OCI-M2 (cell line): ENCODE results near the gene MIPEP.

Source experiments
- DNase-seq: peaks from one replicate; lab custom pipeline; 2025; ENCODE audit not compliant: unreplicated experiment; lab: John Stamatoyannopoulos, UW

Gene MIPEP

GRCh38 chr13:23811366-23812062 lies 77.7 kb downstream of the MIPEP start:
- DNase-seq = no peak

GRCh38 chr13:23810685-23811240 lies 78.4 kb downstream of the MIPEP start:
- no peak for DNase-seq

- DNase-seq = no peak
These were observed 80.4 kb downstream of the MIPEP start for GRCh38 chr13:23808803-23809202.

- DNase-seq = no peak
These were observed 82.2 kb downstream of the MIPEP start for GRCh38 chr13:23806874-23807526.

GRCh38 chr13:23805821-23806220 lies 83.4 kb downstream of the MIPEP start:
- no peak for DNase-seq

- DNase-seq = no peak
These were observed 84.1 kb downstream of the MIPEP start for GRCh38 chr13:23805122-23805521.

- DNase-seq = no peak
These were observed 85.0 kb downstream of the MIPEP start for GRCh38 chr13:23804166-23804565.

- DNase-seq = no peak
These were observed 88.1 kb downstream of the MIPEP start for GRCh38 chr13:23801141-23801540.

GRCh38 chr13:23799945-23800344 lies 89.3 kb downstream of the MIPEP start:
- DNase-seq = no peak

GRCh38 chr13:23797276-23797903 lies 91.8 kb downstream of the MIPEP start:
- DNase-seq = no peak

GRCh38 chr13:23796551-23796950 lies 92.6 kb downstream of the MIPEP start:
- DNase-seq = no peak

GRCh38 chr13:23794267-23795161 lies 94.7 kb downstream of the MIPEP start:
- no peak for DNase-seq

GRCh38 chr13:23793711-23794110 lies 95.5 kb downstream of the MIPEP start:
- no peak for DNase-seq

- DNase-seq = no peak
These were observed 96.5 kb downstream of the MIPEP start for GRCh38 chr13:23792680-23793079.

- DNase-seq = no peak
These were observed 98.5 kb downstream of the MIPEP start for GRCh38 chr13:23790577-23791170.

GRCh38 chr13:23789576-23790346 lies 99.4 kb downstream of the MIPEP start:
- DNase-seq = no peak

- DNase-seq = no peak
These were observed 100.7 kb downstream of the MIPEP start for GRCh38 chr13:23788459-23788858.

- no peak for DNase-seq
These were observed 101.7 kb downstream of the MIPEP start for GRCh38 chr13:23787464-23787863.

- no peak for DNase-seq
These were observed 102.6 kb downstream of the MIPEP start for GRCh38 chr13:23786607-23787006.

- no peak for DNase-seq
These were observed 110.3 kb downstream of the MIPEP start for GRCh38 chr13:23778879-23779278.
